Liver (tissue), 9 donors: Measurements from ENCODE around the gene SLC7A10. TPM values are rescaled to one million over a fixed set of nuclear protein-coding genes. Genes with fewer than 3 reads are reported as not detected.

Experiments used
- DNase-seq: peaks from one replicate; pipeline ENCODE4 v3.0.0-alpha.2; 2017; ENCODE audit warnings: low spot score
- H3K27ac ChIP-seq, 2 donors: one replicate each; pipeline ENCODE4 v1.7.0; 2013; ENCODE audit warnings: inconsistent platforms in 2 of 2, low read length in 2 of 2, control low read depth in 1 of 2, low read depth in 1 of 2, mild to moderate bottlenecking in 1 of 2
- H3K27me3 ChIP-seq, 4 donors: one replicate each; pipeline versions ENCODE4 v1.6.1 to v1.7.0; 2013; ENCODE audit warnings: low read length in 3 of 4, inconsistent platforms in 1 of 4, mild to moderate bottlenecking in 1 of 4, moderate library complexity in 1 of 4; ENCODE audit not compliant: control insufficient read depth in 4 of 4, insufficient read depth in 4 of 4
- H3K36me3 ChIP-seq, 4 donors: one replicate each; pipeline versions ENCODE4 v1.6.1 to v1.7.0; 2013; ENCODE audit warnings: low read length in 3 of 4, mild to moderate bottlenecking in 3 of 4, low read depth in 1 of 4, moderate library complexity in 1 of 4; ENCODE audit not compliant: control insufficient read depth in 4 of 4, insufficient read depth in 3 of 4
- H3K4me1 ChIP-seq, 4 donors: one replicate each; pipeline versions ENCODE4 v1.6.1 to v1.7.0; 2013; ENCODE audit warnings: low read length in 3 of 4, mild to moderate bottlenecking in 3 of 4, moderate library complexity in 1 of 4; ENCODE audit not compliant: control insufficient read depth in 4 of 4, insufficient read depth in 4 of 4
- H3K4me3 ChIP-seq, 3 donors: one replicate each; pipeline versions ENCODE4 v1.6.1 to v1.7.0; 2013; ENCODE audit warnings: low read length in 3 of 3, control low read depth in 1 of 3, low read depth in 1 of 3, mild to moderate bottlenecking in 1 of 3
- H3K9ac ChIP-seq, 2 donors: one replicate each; pipeline ENCODE4 v1.7.0; 2013; ENCODE audit warnings: low read length in 2 of 2, mild to moderate bottlenecking in 2 of 2, moderate library complexity in 2 of 2, control low read depth in 1 of 2, low read depth in 1 of 2
- H3K9me3 ChIP-seq, 4 donors: one replicate each; pipeline versions ENCODE4 v1.6.1 to v1.7.0; 2013; ENCODE audit warnings: low read length in 3 of 4; ENCODE audit not compliant: control insufficient read depth in 4 of 4
- EGR1 ChIP-seq, 2 donors: IDR thresholded peaks; 2 replicates each; pipeline ENCODE4 v1.6.1; 2016 to 2018; ENCODE audit warnings: antibody characterized with exemption in 2 of 2, low read depth in 2 of 2
- FOXA1 ChIP-seq: IDR thresholded peaks from 2 replicates; pipeline ENCODE4 v1.6.1; 2016; ENCODE audit warnings: antibody characterized with exemption
- FOXA2 ChIP-seq: IDR thresholded peaks from 2 replicates; pipeline ENCODE4 v1.6.1; 2016; ENCODE audit warnings: antibody characterized with exemption
- GABPA ChIP-seq, 2 donors: IDR thresholded peaks in 1 of 2; conservative IDR thresholded peaks in 1 of 2; 2 replicates each; pipeline ENCODE4 v1.6.1; 2016; ENCODE audit warnings: antibody characterized with exemption in 2 of 2, mild to moderate bottlenecking in 1 of 2, moderate library complexity in 1 of 2
- HNF4A ChIP-seq, 2 donors: conservative IDR thresholded peaks; 2 replicates each; pipeline ENCODE4 v1.6.1; 2016; ENCODE audit warnings: antibody characterized with exemption in 2 of 2, mild to moderate bottlenecking in 2 of 2
- HNF4G ChIP-seq: IDR thresholded peaks from 2 replicates; pipeline ENCODE4 v1.6.1; 2016; ENCODE audit warnings: antibody characterized with exemption
- JUND ChIP-seq, 2 donors: IDR thresholded peaks; 2 replicates each; pipeline ENCODE4 v1.6.1; 2016; ENCODE audit warnings: antibody characterized with exemption in 2 of 2
- NR2F2 ChIP-seq: IDR thresholded peaks from 2 replicates; pipeline ENCODE4 v1.6.1; 2016; ENCODE audit warnings: antibody characterized with exemption
- RAD21 ChIP-seq, 2 donors: IDR thresholded peaks; 2 replicates each; pipeline ENCODE4 v1.6.1; 2016; ENCODE audit warnings: antibody characterized with exemption in 2 of 2, mild to moderate bottlenecking in 2 of 2
- RXRA ChIP-seq, 2 donors: IDR thresholded peaks; 2 replicates each; pipeline ENCODE4 v1.6.1; 2017 to 2018; ENCODE audit warnings: antibody characterized with exemption in 2 of 2, mild to moderate bottlenecking in 1 of 2
- SP1 ChIP-seq: IDR thresholded peaks from 2 replicates; pipeline ENCODE4 v1.6.1; 2018; ENCODE audit warnings: antibody characterized with exemption, mild to moderate bottlenecking
- TAF1 ChIP-seq: conservative IDR thresholded peaks from 2 replicates; pipeline ENCODE4 v1.6.1; 2016; ENCODE audit warnings: antibody characterized with exemption, mild to moderate bottlenecking
- YY1 ChIP-seq: IDR thresholded peaks from 2 replicates; pipeline ENCODE4 v1.6.1; 2016; ENCODE audit warnings: antibody characterized with exemption, mild to moderate bottlenecking
- WGBS: extraction: QIAGEN DNeasy Blood & Tissue Kit; methylation state at CpG from one replicate; pipeline ENCODE4 v1.1.7; 2013; 5-methylcytosine and 5-hydroxymethylcytosine counted together
- polyA plus RNA-seq, 2 donors: library from polyadenylated mRNA; stranded (reverse) in 1 of 2; unstranded in 1 of 2; fragments of 200-250 nt in 1 of 2; fragments of >200 nt in 1 of 2; fragmentation: Nextera tagmentation in 1 of 2; extraction: Ambion mirVana in 1 of 2; gene quantifications; one replicate each; pipeline versions ENCODE4 v1.2.1 to v1.2.3, GENCODE V29; 2013 to 2015
- total RNA-seq, 2 donors: library from RNA; depleted of rRNA; stranded (reverse); fragments of >200 nt; gene quantifications; one replicate each; pipeline ENCODE4 v1.2.3, GENCODE V29; 2014
- TF ChIP-seq, protein P1 (sequence below): IDR thresholded peaks from 2 replicates; pipeline ENCODE4 v1.6.1; 2016; ENCODE audit warnings: antibody characterized with exemption
- TF ChIP-seq, protein P2 (sequence below): IDR thresholded peaks from 2 replicates; pipeline ENCODE4 v1.6.1; 2016; ENCODE audit warnings: antibody characterized with exemption
- TF ChIP-seq, protein P3 (sequence below): fragments of 150-350 bp; IDR thresholded peaks from 2 replicates; pipeline ENCODE4 v1.5.1; 2017; ENCODE audit warnings: improper control_type of control experiment, low read depth, low read length; ENCODE audit not compliant: missing input control
- TF ChIP-seq, protein P4 (sequence below): IDR thresholded peaks from 2 replicates; pipeline ENCODE4 v1.6.1; 2016; ENCODE audit warnings: antibody characterized with exemption
- TF ChIP-seq, protein P5 (sequence below): IDR thresholded peaks from 2 replicates; pipeline ENCODE4 v1.6.1; 2016; ENCODE audit warnings: antibody characterized with exemption, mild to moderate bottlenecking
- donor health status: healthy.
- donor health status: healthy.
- donor health status: healthy.
- donor health status: healthy.
- donor health status: healthy.

The SLC7A10 gene
- total and polyA plus RNA-seq, 4 donors: not detected

DNA sequence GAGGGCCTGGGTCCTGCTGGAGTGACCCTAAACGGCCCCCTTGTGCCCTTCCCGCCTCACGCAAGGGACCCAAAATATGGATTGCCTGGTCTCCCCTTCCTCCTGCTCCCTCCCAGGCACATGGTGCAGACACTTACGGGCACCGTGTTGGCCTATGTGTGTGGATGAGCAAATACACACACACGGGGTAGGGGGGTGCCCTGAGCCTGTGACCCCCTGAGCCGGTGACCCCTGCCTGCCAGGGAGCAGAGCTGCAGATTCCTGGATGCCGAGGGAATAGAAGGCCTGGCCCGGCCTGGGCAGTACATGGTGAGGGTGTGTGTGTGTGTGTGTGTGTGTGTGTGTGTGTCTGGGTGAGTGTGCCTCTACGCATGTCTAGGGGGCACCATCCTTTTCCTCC, 43.4 kb upstream of the SLC7A10 start (continued):
- TF ChIP-seq, protein P1, sequence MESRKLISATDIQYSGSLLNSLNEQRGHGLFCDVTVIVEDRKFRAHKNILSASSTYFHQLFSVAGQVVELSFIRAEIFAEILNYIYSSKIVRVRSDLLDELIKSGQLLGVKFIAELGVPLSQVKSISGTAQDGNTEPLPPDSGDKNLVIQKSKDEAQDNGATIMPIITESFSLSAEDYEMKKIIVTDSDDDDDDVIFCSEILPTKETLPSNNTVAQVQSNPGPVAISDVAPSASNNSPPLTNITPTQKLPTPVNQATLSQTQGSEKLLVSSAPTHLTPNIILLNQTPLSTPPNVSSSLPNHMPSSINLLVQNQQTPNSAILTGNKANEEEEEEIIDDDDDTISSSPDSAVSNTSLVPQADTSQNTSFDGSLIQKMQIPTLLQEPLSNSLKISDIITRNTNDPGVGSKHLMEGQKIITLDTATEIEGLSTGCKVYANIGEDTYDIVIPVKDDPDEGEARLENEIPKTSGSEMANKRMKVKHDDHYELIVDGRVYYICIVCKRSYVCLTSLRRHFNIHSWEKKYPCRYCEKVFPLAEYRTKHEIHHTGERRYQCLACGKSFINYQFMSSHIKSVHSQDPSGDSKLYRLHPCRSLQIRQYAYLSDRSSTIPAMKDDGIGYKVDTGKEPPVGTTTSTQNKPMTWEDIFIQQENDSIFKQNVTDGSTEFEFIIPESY: no peak
- TF ChIP-seq SP1 (no peak), FOXA1 (no peak), RXRA (IDR thresholded peaks at IDR 0.05) (no peak), JUND (IDR thresholded peaks at IDR 0.05) (no peak), GABPA (IDR thresholded peaks at IDR 0.05 in 1 of 2, conservative IDR thresholded peaks at IDR 0.05 in 1 of 2) (no peak), TAF1 (no peak), FOXA2 (no peak), HNF4G (no peak), EGR1 (IDR thresholded peaks at IDR 0.05; ENCODE audit: low read depth in 2 of 2) (no peak)
- TF ChIP-seq, protein P2, sequence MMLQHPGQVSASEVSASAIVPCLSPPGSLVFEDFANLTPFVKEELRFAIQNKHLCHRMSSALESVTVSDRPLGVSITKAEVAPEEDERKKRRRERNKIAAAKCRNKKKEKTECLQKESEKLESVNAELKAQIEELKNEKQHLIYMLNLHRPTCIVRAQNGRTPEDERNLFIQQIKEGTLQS: no peak

DNA sequence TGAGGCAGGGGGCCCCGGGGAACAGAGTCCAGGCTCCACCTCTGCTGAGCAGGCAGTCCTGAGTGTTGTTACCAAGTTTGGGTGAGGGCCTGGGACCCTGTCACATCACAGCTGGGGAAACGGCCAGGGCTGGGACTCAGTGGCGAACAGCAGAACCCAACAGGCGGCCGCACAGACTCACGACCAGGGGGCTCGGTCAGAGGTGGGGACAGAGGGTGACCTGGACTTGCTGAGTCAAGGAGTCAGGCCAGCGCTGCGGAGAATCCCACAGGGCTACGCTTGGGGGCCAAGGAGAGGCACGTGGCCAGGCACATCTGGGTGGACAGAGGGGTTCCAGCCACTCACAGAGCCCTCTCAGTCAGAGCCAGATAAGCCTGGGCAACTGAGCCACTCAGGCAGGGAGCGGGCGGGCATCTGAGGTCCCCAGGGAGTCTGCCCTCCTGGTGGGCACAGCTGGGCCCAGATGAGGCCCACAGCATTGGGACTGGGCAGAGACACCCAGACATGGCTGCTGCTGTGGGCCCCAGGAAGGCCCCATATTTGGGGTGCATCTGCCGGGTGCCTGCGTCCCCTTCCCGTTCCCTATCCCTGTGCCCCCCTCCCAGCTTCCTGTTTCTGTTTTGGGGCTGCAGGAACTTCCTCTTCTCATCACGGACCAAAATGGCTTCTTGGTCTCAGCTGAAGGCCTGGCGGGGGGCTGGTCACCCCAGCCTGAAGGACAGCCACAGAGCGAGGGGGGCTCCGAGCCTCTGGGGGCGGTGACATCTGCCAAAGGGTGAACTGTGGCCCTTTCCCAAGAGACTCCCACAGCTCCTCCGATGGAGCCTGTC, 42.7 kb upstream of the SLC7A10 start:
- WGBS: 87% methylated on average over 22 of the region's 22 CpGs
- no peak for TF ChIP-seq HNF4A (conservative IDR thresholded peaks at IDR 0.05)
- TF ChIP-seq, protein P3, sequence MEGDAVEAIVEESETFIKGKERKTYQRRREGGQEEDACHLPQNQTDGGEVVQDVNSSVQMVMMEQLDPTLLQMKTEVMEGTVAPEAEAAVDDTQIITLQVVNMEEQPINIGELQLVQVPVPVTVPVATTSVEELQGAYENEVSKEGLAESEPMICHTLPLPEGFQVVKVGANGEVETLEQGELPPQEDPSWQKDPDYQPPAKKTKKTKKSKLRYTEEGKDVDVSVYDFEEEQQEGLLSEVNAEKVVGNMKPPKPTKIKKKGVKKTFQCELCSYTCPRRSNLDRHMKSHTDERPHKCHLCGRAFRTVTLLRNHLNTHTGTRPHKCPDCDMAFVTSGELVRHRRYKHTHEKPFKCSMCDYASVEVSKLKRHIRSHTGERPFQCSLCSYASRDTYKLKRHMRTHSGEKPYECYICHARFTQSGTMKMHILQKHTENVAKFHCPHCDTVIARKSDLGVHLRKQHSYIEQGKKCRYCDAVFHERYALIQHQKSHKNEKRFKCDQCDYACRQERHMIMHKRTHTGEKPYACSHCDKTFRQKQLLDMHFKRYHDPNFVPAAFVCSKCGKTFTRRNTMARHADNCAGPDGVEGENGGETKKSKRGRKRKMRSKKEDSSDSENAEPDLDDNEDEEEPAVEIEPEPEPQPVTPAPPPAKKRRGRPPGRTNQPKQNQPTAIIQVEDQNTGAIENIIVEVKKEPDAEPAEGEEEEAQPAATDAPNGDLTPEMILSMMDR: no peak
- no peak for TF ChIP-seq NR2F2
- TF ChIP-seq HNF4G: no peak
- TF ChIP-seq YY1: no peak
- TF ChIP-seq, protein P1: no peak
- TF ChIP-seq GABPA (IDR thresholded peaks at IDR 0.05 in 1 of 2, conservative IDR thresholded peaks at IDR 0.05 in 1 of 2): no peak
- no peak for TF ChIP-seq RXRA (IDR thresholded peaks at IDR 0.05)
- TF ChIP-seq, protein P4, sequence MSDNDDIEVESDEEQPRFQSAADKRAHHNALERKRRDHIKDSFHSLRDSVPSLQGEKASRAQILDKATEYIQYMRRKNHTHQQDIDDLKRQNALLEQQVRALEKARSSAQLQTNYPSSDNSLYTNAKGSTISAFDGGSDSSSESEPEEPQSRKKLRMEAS: no peak
- no peak for TF ChIP-seq EGR1 (IDR thresholded peaks at IDR 0.05; ENCODE audit: low read depth in 2 of 2)
- no peak for TF ChIP-seq TAF1
- TF ChIP-seq, protein P5, sequence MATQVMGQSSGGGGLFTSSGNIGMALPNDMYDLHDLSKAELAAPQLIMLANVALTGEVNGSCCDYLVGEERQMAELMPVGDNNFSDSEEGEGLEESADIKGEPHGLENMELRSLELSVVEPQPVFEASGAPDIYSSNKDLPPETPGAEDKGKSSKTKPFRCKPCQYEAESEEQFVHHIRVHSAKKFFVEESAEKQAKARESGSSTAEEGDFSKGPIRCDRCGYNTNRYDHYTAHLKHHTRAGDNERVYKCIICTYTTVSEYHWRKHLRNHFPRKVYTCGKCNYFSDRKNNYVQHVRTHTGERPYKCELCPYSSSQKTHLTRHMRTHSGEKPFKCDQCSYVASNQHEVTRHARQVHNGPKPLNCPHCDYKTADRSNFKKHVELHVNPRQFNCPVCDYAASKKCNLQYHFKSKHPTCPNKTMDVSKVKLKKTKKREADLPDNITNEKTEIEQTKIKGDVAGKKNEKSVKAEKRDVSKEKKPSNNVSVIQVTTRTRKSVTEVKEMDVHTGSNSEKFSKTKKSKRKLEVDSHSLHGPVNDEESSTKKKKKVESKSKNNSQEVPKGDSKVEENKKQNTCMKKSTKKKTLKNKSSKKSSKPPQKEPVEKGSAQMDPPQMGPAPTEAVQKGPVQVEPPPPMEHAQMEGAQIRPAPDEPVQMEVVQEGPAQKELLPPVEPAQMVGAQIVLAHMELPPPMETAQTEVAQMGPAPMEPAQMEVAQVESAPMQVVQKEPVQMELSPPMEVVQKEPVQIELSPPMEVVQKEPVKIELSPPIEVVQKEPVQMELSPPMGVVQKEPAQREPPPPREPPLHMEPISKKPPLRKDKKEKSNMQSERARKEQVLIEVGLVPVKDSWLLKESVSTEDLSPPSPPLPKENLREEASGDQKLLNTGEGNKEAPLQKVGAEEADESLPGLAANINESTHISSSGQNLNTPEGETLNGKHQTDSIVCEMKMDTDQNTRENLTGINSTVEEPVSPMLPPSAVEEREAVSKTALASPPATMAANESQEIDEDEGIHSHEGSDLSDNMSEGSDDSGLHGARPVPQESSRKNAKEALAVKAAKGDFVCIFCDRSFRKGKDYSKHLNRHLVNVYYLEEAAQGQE: no peak
- no peak for TF ChIP-seq JUND (IDR thresholded peaks at IDR 0.05)
- no peak for TF ChIP-seq FOXA2
- TF ChIP-seq RAD21 (IDR thresholded peaks at IDR 0.05): no peak
- no peaks in the 10 kb centered on the region for H3K9me3 ChIP-seq
- peaks cover 0 to 10% (median 2%) of the 10 kb centered on the region in 4 donors for H3K4me1 ChIP-seq
- no peaks in the 10 kb centered on the region for H3K36me3 ChIP-seq
- H3K27me3 ChIP-seq: no peaks in the 10 kb centered on the region
- no peak overlapping the region for H3K4me3 ChIP-seq
- no peak for DNase-seq
- no peak overlapping the region for H3K27ac ChIP-seq
- no peak overlapping the region for H3K9ac ChIP-seq
